H9 (cell line): Measurements from ENCODE around the gene PPM1M. TPM values are rescaled to one million over a fixed set of nuclear protein-coding genes. Genes with fewer than 3 reads are reported as not detected.

ENCODE experiments used
- DNase-seq: peaks from one replicate; pipeline ENCODE4 v3.0.0-alpha.2; 2017
- H2AFZ ChIP-seq: one replicate; pipeline ENCODE4 v1.6.1; 2013; ENCODE audit warnings: mild to moderate bottlenecking, low read length, control low read depth, moderate library complexity
- H2AK5ac ChIP-seq: 2 replicates; pipeline ENCODE4 v1.6.1; 2013; ENCODE audit warnings: low read length, control low read depth, mixed read lengths; ENCODE audit not compliant: insufficient read length
- H2BK120ac ChIP-seq: one replicate; pipeline ENCODE4 v1.6.1; 2013; ENCODE audit warnings: low read depth, mild to moderate bottlenecking, low read length, control low read depth, inconsistent platforms; ENCODE audit not compliant: poor library complexity, severe bottlenecking
- H2BK12ac ChIP-seq: 2 replicates; pipeline ENCODE4 v1.6.1; 2013; ENCODE audit warnings: low read length, control low read depth, mixed read lengths, low read depth; ENCODE audit not compliant: insufficient read length
- H2BK15ac ChIP-seq: 2 replicates; pipeline ENCODE4 v1.6.1; 2013; ENCODE audit warnings: low read depth, low read length, control low read depth
- H2BK20ac ChIP-seq: one replicate; pipeline ENCODE4 v1.6.1; 2013; ENCODE audit warnings: low read depth, mild to moderate bottlenecking, low read length, control low read depth, inconsistent platforms; ENCODE audit not compliant: poor library complexity, severe bottlenecking
- H2BK5ac ChIP-seq: 2 replicates; pipeline ENCODE4 v1.6.1; 2013; ENCODE audit warnings: low read length, control low read depth, mixed read lengths; ENCODE audit not compliant: insufficient read length
- H3K14ac ChIP-seq: 2 replicates; pipeline ENCODE4 v1.6.1; 2013; ENCODE audit warnings: low read length, control low read depth; ENCODE audit not compliant: insufficient read depth
- H3K18ac ChIP-seq: 2 replicates; pipeline ENCODE4 v1.6.1; 2013; ENCODE audit warnings: low read depth, mild to moderate bottlenecking, mixed read lengths, low read length, control low read depth; ENCODE audit not compliant: insufficient read length
- H3K23ac ChIP-seq: 2 replicates; pipeline ENCODE4 v1.6.1; 2013; ENCODE audit warnings: low read length, control low read depth, mixed read lengths, low read depth; ENCODE audit not compliant: insufficient read length
- H3K23me2 ChIP-seq: 2 replicates; pipeline ENCODE4 v1.6.1; 2013; ENCODE audit warnings: low read depth, mild to moderate bottlenecking, mixed read lengths, low read length, control low read depth; ENCODE audit not compliant: insufficient read length, poor library complexity, severe bottlenecking
- H3K27ac ChIP-seq: 2 replicates; pipeline ENCODE4 v1.5.1; 2013; ENCODE audit warnings: low read length, control low read depth, mixed read lengths, low read depth; ENCODE audit not compliant: insufficient read length
- H3K27me3 ChIP-seq: 2 replicates; pipeline ENCODE4 v1.6.1; 2013; ENCODE audit warnings: low read length, control low read depth, inconsistent platforms; ENCODE audit not compliant: insufficient read depth
- H3K4ac ChIP-seq: 2 replicates; pipeline ENCODE4 v1.6.1; 2013; ENCODE audit warnings: low read depth, mild to moderate bottlenecking, control low read depth, inconsistent platforms, low read length, moderate library complexity
- H3K4me1 ChIP-seq: 2 replicates; pipeline ENCODE4 v1.6.1; 2013; ENCODE audit warnings: low read length, control low read depth, inconsistent platforms; ENCODE audit not compliant: insufficient read depth
- H3K4me2 ChIP-seq: 2 replicates; pipeline ENCODE4 v1.6.1; 2013; ENCODE audit warnings: low read length, control low read depth, mixed read lengths; ENCODE audit not compliant: insufficient read length, insufficient read depth
- H3K56ac ChIP-seq: 2 replicates; pipeline ENCODE4 v1.6.1; 2013; ENCODE audit warnings: low read depth, mild to moderate bottlenecking, mixed read lengths, low read length, control low read depth; ENCODE audit not compliant: insufficient read length
- H3K79me1 ChIP-seq: 2 replicates; pipeline ENCODE4 v1.6.1; 2013; ENCODE audit warnings: low read depth, mild to moderate bottlenecking, moderate library complexity, low read length, control low read depth, inconsistent platforms; ENCODE audit not compliant: insufficient read depth, poor library complexity, severe bottlenecking
- H3K79me2 ChIP-seq: 2 replicates; pipeline ENCODE4 v1.6.1; 2013; ENCODE audit warnings: low read length, control low read depth, inconsistent platforms; ENCODE audit not compliant: insufficient read depth
- H3K9ac ChIP-seq: 2 replicates; pipeline ENCODE4 v1.6.1; 2013; ENCODE audit warnings: low read length, control low read depth, mixed read lengths; ENCODE audit not compliant: insufficient read length; ENCODE audit errors: extremely low read depth
- H3K9me3 ChIP-seq: one replicate; pipeline ENCODE4 v1.6.1; 2013; ENCODE audit warnings: low read depth, low read length, inconsistent platforms; ENCODE audit not compliant: control insufficient read depth
- H3T11ph ChIP-seq: one replicate; pipeline ENCODE4 v1.6.1; 2013; ENCODE audit warnings: mild to moderate bottlenecking, low read length, control low read depth, inconsistent platforms
- H4K20me1 ChIP-seq: one replicate; pipeline ENCODE4 v1.6.1; 2013; ENCODE audit not compliant: control insufficient read depth, insufficient read length, insufficient read depth
- H4K5ac ChIP-seq: 2 replicates; pipeline ENCODE4 v1.6.1; 2013; ENCODE audit warnings: low read depth, mild to moderate bottlenecking, mixed read lengths, low read length, control low read depth; ENCODE audit not compliant: insufficient read length
- H4K8ac ChIP-seq: replicated peaks from 2 replicates; pipeline ENCODE4 v1.6.1; 2013; ENCODE audit warnings: low read length, control low read depth, mixed read lengths, low read depth; ENCODE audit not compliant: insufficient read length
- H4K91ac ChIP-seq: 2 replicates; pipeline ENCODE4 v1.6.1; 2013; ENCODE audit warnings: low read depth, mild to moderate bottlenecking, moderate library complexity, mixed read lengths, low read length, control low read depth; ENCODE audit not compliant: insufficient read length
- H3K27ac Mint-ChIP-seq, 3 experiments: 2 replicates in 2 of 3; 3 replicates in 1 of 3; pipeline ENCODE4 v1.8.0; 2020 to 2021; ENCODE audit warnings: mixed read lengths in 3 of 3, mild to moderate bottlenecking in 1 of 3, moderate library complexity in 1 of 3
- H3K27me3 Mint-ChIP-seq: 2 replicates; pipeline ENCODE4 v1.8.0; 2021; ENCODE audit warnings: low read depth, mild to moderate bottlenecking, moderate library complexity, mixed read lengths
- H3K36me3 Mint-ChIP-seq, 3 experiments: 2 replicates in 2 of 3; 3 replicates in 1 of 3; pipeline ENCODE4 v1.8.0; 2020 to 2021; ENCODE audit warnings: low read depth in 3 of 3, mixed read lengths in 3 of 3; ENCODE audit not compliant: insufficient read depth in 1 of 3
- H3K4me1 Mint-ChIP-seq, 2 experiments: 2 replicates each; pipeline ENCODE4 v1.8.0; 2020; ENCODE audit warnings: mixed read lengths in 2 of 2
- H3K4me3 Mint-ChIP-seq, 2 experiments: 2 replicates in 1 of 2; 3 replicates in 1 of 2; pipeline ENCODE4 v1.8.0; 2020 to 2021; ENCODE audit warnings: mild to moderate bottlenecking in 2 of 2, mixed read lengths in 2 of 2, moderate library complexity in 1 of 2
- H3K9me3 Mint-ChIP-seq, 2 experiments: 2 replicates in 1 of 2; 3 replicates in 1 of 2; pipeline ENCODE4 v1.8.0; 2020; ENCODE audit warnings: mild to moderate bottlenecking in 2 of 2, mixed read lengths in 2 of 2, moderate library complexity in 1 of 2
- WGBS: extraction: QIAGEN DNeasy Blood & Tissue Kit; methylation state at CpG from one replicate; pipeline ENCODE4 v1.1.7; 2013; ENCODE audit warnings: missing lambda C conversion rate, low lambda C conversion rate, mixed read lengths; ENCODE audit not compliant: insufficient read length; ENCODE audit errors: extremely low coverage; 5-methylcytosine and 5-hydroxymethylcytosine counted together
- total RNA-seq: library from RNA; stranded (reverse); gene quantifications from 2 replicates; pipeline ENCODE4 v1.2.1, GENCODE V29; 2021
- TF ChIP-seq, protein P1 (sequence below): fragments of 200-600 bp; sonication (generic); conservative IDR thresholded peaks from 3 replicates; pipeline ENCODE4 v1.8.0; 2021; ENCODE audit warnings: antibody characterized with exemption, mild to moderate bottlenecking

The PPM1M gene
- total RNA-seq, 1 experiment from 2014 or later = 7.4 TPM

DNA sequence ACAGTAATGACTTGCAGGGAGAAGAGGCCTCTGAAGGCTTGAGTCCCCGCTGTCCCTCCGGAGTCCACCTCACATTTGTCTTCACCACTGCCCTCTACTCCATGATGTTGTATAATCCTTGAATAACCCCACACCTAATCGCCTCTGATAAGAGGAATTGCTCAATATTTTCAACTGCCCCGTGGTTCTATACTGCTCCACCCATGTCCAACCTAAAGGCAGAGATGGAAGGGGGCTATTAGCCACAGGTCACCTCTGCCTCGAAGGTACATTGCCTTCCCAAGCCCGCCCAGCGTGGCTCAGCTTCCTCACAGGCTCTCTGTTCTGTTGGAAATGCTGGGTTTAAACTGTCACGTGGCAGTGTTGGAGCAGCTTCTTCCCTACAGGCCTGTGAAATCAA lies 32.6 kb upstream of the PPM1M start:
- Histone ChIP-seq H3K56ac (no peak overlapping the region), H4K91ac (no peak overlapping the region), H4K8ac (no peak overlapping the region), H2AK5ac (no peak overlapping the region), H3K9me3 (no peaks in the 10 kb centered on the region), H3K18ac (no peak overlapping the region), H3K27me3 (no peaks in the 10 kb centered on the region), H3K23me2 (no peaks in the 10 kb centered on the region), H4K20me1 (peaks cover 3% of the 10 kb centered on the region), H3K4me2 (no peak overlapping the region), H2AFZ (no peak overlapping the region), H2BK120ac (no peak overlapping the region), H3K23ac (no peak overlapping the region), H3K79me1 (no peaks in the 10 kb centered on the region), H4K5ac (no peak overlapping the region), H3T11ph (no peak overlapping the region), H3K4me1 (no peaks in the 10 kb centered on the region; the same call in 1 of the 2 replicates), H3K79me2 (no peaks in the 10 kb centered on the region), H2BK15ac (no peak overlapping the region), H3K9ac (no peak overlapping the region), H2BK20ac (no peak overlapping the region), H3K14ac (no peak overlapping the region), H2BK12ac (no peak overlapping the region), H3K4ac (no peak overlapping the region), H3K27ac (no peak overlapping the region), H2BK5ac (no peak overlapping the region)
- Mint-ChIP-seq H3K27me3 (no peaks in the 10 kb centered on the region), H3K4me3 (no peak overlapping the region), H3K27ac (no peak overlapping the region), H3K36me3 (peaks cover 31 to 81% (median 75%) of the 10 kb centered on the region in 3 experiments; a peak in 6 of 7 replicates), H3K9me3 (no peaks in the 10 kb centered on the region), H3K4me1 (peaks cover 0 to 4% of the 10 kb centered on the region in 2 experiments; a peak in 2 of 4 replicates)
- DNase-seq = no peak
- TF ChIP-seq, protein P1, sequence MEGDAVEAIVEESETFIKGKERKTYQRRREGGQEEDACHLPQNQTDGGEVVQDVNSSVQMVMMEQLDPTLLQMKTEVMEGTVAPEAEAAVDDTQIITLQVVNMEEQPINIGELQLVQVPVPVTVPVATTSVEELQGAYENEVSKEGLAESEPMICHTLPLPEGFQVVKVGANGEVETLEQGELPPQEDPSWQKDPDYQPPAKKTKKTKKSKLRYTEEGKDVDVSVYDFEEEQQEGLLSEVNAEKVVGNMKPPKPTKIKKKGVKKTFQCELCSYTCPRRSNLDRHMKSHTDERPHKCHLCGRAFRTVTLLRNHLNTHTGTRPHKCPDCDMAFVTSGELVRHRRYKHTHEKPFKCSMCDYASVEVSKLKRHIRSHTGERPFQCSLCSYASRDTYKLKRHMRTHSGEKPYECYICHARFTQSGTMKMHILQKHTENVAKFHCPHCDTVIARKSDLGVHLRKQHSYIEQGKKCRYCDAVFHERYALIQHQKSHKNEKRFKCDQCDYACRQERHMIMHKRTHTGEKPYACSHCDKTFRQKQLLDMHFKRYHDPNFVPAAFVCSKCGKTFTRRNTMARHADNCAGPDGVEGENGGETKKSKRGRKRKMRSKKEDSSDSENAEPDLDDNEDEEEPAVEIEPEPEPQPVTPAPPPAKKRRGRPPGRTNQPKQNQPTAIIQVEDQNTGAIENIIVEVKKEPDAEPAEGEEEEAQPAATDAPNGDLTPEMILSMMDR = no peak
- no CpG with 5 or more reads among the region's 8 CpGs for WGBS
